HG03066 (cell line): Measurements from ENCODE around the gene DECR2.
"Not testable (repeated sequence)": the region's sequence is repeated elsewhere in the genome, so short reads cannot be mapped to it uniquely, and the experiment has no call there.

ENCODE experiments used
- ATAC-seq: cut with Tn5 transposase; IDR thresholded peaks from one replicate; pipeline ENCODE4 v1.9.1; 2021; ENCODE audit warnings: low read depth; ENCODE audit not compliant: unreplicated experiment

DECR2 gene

GRCh38 chr16:377419-377951, 24.2 kb upstream of the DECR2 start:
- no peak for ATAC-seq

- ATAC-seq, result not testable (repeated sequence)
Observed at GRCh38 chr16:378113-378820, 23.4 kb upstream of the DECR2 start.

- no peak for ATAC-seq
Observed at GRCh38 chr16:378821-379182, 22.9 kb upstream of the DECR2 start.

GRCh38 chr16:379183-379960, 22.3 kb upstream of the DECR2 start:
- ATAC-seq, result no peak

GRCh38 chr16:379961-380761, 21.5 kb upstream of the DECR2 start:
- ATAC-seq, result no peak

- ATAC-seq, result no peak
Observed at GRCh38 chr16:380762-381011, 21.0 kb upstream of the DECR2 start.

GRCh38 chr16:381012-381788, 20.5 kb upstream of the DECR2 start:
- peak; percentile 28 for ATAC-seq

GRCh38 chr16:381789-382717, 19.6 kb upstream of the DECR2 start, which contains the start of gene PGAP6:
Gene PGAP6 (minus strand): TSS chr16:381978. CDS start chr16:381821, 157 bp downstream.
- ATAC-seq, result peak; percentile 52

GRCh38 chr16:383326-384051, 18.2 kb upstream of the DECR2 start:
- no peak for ATAC-seq

- no peak for ATAC-seq
Observed at GRCh38 chr16:386641-387156, 15.0 kb upstream of the DECR2 start.

GRCh38 chr16:387761-388666, 13.7 kb upstream of the DECR2 start:
- ATAC-seq, result not testable (repeated sequence)

GRCh38 chr16:389352-389751, 12.3 kb upstream of the DECR2 start:
- ATAC-seq, result no peak

GRCh38 chr16:391885-392335, 9.8 kb upstream of the DECR2 start:
- ATAC-seq, result no peak

- no peak for ATAC-seq
Observed at GRCh38 chr16:392450-393030, 9.1 kb upstream of the DECR2 start.

GRCh38 chr16:396199-396598, 5.5 kb upstream of the DECR2 start:
- ATAC-seq, result no peak

GRCh38 chr16:396605-397004, 5.1 kb upstream of the DECR2 start:
- ATAC-seq, result no peak

- ATAC-seq, result no peak
Observed at GRCh38 chr16:397135-397661, 4.5 kb upstream of the DECR2 start, which contains the start of gene NME4. Gene NME4 (plus strand): TSS chr16:397199. CDS start chr16:397223, 24 bp downstream.
